ENCODE data around the gene XXYLT1. TPM values are rescaled to one million over a fixed set of nuclear protein-coding genes. Genes with fewer than 3 reads are reported as not detected.

XXYLT1 gene
- total and polyA plus RNA-seq, 10 of the 15 experiments (the other 5 are each of a cell fraction or from before 2014, with no cell fraction given), result 1.2 to 14.2 (median 9.3) TPM

DNA sequence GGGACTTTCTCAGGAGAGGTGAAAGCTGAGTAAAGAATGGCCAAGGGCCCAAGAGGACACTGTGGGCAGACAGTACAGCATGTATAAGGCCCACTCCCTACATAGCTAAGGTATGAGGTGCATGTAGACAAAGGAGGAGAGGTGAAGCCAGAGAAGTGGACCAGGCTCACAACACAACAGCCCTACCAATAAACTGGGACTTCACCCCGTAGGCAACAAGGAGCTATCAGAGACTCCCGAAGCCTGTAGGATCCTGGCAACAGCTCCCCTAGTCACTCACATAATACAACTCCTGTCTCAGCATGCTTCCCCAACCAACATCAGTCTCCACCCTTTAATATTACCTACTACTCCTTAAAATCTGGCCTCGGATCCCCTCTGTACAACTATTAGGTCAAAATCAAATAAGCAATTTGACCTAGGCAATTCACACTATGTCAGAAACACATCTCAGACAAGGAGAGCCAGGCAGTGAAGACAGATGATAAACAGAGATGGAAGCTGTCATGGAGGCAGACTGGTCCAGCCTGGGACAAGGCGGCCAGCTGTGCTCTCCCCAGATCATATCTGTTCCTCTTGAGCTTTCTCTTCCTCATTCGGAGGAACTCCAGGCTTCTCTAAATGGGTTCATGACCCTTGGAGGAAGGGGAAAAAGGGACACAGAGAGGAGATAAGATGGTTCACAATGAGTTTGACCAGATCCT lies 1.4 kb downstream of the XXYLT1 start (continued):
- TF ChIP-seq, protein P1, sequence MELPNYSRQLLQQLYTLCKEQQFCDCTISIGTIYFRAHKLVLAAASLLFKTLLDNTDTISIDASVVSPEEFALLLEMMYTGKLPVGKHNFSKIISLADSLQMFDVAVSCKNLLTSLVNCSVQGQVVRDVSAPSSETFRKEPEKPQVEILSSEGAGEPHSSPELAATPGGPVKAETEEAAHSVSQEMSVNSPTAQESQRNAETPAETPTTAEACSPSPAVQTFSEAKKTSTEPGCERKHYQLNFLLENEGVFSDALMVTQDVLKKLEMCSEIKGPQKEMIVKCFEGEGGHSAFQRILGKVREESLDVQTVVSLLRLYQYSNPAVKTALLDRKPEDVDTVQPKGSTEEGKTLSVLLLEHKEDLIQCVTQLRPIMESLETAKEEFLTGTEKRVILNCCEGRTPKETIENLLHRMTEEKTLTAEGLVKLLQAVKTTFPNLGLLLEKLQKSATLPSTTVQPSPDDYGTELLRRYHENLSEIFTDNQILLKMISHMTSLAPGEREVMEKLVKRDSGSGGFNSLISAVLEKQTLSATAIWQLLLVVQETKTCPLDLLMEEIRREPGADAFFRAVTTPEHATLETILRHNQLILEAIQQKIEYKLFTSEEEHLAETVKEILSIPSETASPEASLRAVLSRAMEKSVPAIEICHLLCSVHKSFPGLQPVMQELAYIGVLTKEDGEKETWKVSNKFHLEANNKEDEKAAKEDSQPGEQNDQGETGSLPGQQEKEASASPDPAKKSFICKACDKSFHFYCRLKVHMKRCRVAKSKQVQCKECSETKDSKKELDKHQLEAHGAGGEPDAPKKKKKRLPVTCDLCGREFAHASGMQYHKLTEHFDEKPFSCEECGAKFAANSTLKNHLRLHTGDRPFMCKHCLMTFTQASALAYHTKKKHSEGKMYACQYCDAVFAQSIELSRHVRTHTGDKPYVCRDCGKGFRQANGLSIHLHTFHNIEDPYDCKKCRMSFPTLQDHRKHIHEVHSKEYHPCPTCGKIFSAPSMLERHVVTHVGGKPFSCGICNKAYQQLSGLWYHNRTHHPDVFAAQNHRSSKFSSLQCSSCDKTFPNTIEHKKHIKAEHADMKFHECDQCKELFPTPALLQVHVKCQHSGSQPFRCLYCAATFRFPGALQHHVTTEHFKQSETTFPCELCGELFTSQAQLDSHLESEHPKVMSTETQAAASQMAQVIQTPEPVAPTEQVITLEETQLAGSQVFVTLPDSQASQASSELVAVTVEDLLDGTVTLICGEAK (IDR thresholded peaks at IDR 0.05; ENCODE audit: borderline replicate concordance), result no peak
- TF ChIP-seq FOS (IDR thresholded peaks at IDR 0.05; ENCODE audit: borderline replicate concordance, extremely low read depth, insufficient read length) (no peak), RAD21 (IDR thresholded peaks at IDR 0.05; ENCODE audit: insufficient read depth, low read depth, low read length) (no peak), ETV6 (conservative IDR thresholded peaks at IDR 0.05 in 1 of 2, IDR thresholded peaks at IDR 0.05 in 1 of 2; ENCODE audit: borderline replicate concordance in 1 of 2, low read depth in 1 of 2) (no peak), FOXK2 (IDR thresholded peaks at IDR 0.05) (no peak)
